ENCODE measurements around the gene TCEAL9.
"Not testable (repeated sequence)": the region's sequence is repeated elsewhere in the genome, so short reads cannot be mapped to it uniquely, and the experiment has no call there.

Gene TCEAL9, protein sequence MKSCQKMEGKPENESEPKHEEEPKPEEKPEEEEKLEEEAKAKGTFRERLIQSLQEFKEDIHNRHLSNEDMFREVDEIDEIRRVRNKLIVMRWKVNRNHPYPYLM

DNA sequence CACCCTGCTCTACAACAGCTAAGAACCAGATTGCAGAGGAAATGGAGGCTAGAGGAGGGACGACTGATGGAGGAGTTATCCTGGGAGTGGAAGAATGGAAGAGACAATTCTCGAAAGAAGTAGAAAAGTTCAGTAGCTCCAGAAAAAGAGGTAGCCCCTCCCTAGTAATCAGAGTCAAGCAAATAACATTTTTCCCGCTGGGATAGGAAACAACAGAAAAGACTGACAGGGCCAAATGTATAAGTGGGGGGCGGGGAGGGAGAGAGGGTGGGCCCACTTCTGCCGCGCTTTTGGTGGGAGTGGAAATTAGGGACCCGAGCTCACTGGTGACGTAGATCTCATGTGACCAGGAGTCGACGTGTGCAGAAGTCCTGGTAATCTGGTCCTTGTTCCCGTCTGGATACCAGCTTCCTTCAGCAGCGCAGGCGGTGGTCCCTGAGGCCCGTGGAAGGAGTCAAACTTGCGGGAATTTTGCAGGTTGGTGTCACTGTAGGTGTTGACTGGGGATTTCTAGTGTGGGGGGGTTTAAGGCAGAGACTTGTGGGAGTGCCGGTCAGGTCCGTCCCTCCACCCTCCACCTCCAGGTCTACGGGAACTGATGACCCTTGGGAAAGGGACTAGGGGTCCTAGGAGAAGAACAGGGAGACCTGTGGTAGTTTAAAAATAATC, at the start of gene TCEAL9:
TCEAL9 (plus strand) TSS at position 377 of the 669 bp plus-strand sequence. CDS start 1,179 bp downstream, outside the sequence.
- peak; percentile 68 for DNase-seq

- no peak for DNase-seq
Measured at GRCh38 chrX:103309860-103310554, 46.3 kb upstream of the TCEAL9 start.

GRCh38 chrX:103310555-103311398, 45.5 kb upstream of the TCEAL9 start, which contains the start of gene BEX2:
BEX2 (minus strand) TSS chrX:103310990; CDS start chrX:103309976, 1,014 bp downstream.
- DNase-seq: no peak

DNA sequence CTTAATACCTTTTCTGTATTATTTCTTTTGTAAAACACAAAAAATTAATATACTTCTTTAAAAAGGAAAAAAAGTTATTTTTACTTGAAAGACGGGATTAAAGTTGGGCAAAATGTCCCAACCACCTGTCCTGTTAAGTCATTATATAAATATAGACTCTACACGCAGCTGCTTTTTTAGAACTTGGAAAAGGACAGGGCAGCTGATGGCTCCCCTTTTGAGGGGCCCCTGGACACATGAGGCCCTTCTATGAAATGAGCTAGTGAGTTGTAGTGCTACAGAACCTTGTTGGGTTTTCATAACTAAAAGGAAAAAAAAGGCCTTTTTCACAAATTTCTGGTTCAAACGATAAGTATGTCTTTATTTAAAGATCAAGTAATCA, 44.9 kb upstream of the TCEAL9 start:
- DNase-seq: no peak

- DNase-seq: no peak
Measured at GRCh38 chrX:103329991-103330390, 26.3 kb upstream of the TCEAL9 start, which contains the start of gene TCEAL7. TCEAL7 (plus strand) TSS chrX:103330239; CDS start chrX:103331404, 1,165 bp downstream.

DNA sequence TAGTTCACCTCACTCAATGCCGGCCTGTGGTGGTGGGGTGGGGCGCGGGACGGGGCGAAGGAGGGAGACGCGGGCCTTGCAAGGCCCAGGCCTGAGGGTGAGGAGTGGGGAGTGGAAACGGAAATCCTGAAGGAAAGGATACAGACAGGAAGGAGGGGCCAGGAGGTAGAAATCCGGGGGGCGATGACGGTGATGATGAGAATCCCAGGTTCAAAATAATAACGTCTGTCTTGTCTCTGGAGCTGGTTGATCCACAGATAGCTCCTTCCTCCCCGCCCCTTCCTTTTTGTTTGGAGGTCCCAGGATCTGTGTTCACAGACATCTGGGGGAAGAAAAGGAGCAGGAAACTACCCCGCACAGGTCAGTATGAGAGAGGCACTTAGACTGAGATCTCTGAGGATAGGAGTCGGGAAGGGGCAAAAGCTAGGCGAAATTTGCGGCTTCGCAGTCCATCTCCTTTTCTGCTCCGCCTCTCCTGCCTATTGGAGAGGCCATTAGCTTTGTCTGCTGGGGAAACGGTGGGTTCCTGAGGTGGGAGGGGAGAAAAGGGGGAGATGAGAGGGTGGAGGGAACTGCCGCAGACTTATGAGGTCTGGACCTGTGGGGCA, 25.5 kb upstream of the TCEAL9 start:
- no peak for DNase-seq

DNA sequence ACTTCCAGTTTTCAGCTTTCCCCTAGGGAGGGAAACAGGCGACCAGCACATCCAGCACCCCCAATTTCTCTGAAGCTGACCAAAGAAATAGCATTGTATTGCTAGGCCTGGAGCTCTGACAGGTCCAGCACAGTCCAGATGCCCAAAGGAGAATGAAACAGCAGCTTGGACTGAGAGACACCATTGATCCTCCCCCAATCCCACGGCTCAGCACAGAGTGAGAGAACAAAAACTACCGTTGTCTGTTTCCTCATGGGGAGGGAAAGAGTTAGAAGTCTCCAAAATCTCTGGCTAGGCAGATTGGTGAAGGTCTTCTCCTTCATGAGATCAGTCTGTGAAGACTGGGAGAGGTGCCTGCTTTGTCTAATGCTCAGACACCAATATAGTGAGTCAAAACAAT, 17.6 kb upstream of the TCEAL9 start:
- DNase-seq: no peak

DNA sequence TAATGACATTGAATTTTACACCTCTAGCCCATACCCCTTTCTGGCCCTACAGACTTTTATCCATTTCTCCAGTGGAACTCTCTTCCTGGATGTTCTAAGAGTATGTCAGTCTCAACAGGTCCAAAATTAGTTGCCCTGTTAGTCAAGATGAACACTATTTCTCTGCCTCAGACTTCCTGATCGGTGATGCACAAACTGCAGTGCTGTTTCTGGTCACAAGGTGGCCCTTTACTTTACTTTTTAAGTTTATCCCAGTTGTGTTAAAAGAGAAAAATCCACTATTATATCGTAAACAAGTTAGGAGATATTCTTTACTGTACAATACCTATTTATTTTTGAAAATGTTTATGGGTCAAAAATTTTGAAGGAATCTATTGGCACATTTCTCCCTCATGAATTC, 13.2 kb upstream of the TCEAL9 start:
- DNase-seq: no peak

- no peak for DNase-seq
Measured at GRCh38 chrX:103344606-103345005, 11.7 kb upstream of the TCEAL9 start.

GRCh38 chrX:103347682-103348397, 8.5 kb upstream of the TCEAL9 start:
- no peak for DNase-seq

DNA sequence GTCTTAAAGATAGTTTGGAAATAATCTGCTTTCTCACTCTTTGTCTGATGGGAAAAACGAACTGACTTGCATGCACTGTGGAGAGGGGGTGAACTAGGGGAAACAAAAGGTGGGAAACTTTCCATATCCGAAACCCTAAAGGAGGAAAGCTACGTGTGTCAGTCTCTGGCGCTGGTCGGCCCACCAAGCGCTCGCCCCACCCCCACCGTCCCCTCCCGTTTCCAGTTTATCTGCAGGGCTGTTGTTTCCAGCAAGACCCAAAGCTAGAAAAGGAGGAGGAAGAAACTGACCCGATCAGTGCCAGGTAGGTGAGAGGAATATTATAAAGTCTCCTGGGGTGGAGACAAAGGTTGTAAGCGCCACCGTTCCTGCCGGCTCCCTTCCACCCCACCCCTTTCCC, 552 bp downstream of the TCEAL9 start:
- DNase-seq: no peak

DNA sequence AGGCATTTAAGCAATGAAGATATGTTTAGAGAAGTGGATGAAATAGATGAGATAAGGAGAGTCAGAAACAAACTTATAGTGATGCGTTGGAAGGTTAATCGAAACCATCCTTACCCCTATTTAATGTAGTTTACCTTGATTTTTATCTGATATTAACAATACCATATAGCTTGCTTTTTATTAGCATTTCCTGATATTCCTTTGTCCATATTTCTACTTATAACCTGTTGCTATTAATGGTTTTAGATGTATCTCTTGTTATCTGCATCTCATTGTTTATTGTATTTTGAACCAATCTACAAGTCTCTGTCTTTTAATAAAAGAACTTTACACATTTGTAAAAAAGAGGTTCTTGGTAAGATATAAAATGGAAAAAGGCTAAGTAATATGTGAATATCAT, 1.6 kb downstream of the TCEAL9 start:
- DNase-seq: no peak

- not testable (repeated sequence) for DNase-seq
Measured at GRCh38 chrX:103359605-103360004, 3.3 kb downstream of the TCEAL9 start.

DNA sequence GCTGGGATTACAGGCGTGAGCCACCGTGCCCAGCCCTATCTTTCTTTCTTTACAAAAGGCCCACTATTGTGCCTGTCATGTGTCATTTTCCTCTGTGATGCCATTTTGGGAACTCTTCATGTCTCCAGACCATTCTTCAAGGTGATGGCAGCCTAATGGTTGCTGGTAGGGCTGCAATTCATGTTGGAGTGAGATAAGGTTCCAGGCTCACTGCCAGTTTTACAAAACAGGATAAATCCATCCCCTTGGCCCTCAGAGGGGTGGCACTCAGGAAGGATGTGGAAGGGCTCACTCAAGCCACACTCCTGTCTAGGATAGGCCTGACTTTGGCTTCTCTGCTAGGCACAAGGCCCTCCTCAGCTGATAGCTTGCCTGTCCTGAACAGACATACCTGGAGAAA, 3.8 kb downstream of the TCEAL9 start:
- DNase-seq: no peak

DNA sequence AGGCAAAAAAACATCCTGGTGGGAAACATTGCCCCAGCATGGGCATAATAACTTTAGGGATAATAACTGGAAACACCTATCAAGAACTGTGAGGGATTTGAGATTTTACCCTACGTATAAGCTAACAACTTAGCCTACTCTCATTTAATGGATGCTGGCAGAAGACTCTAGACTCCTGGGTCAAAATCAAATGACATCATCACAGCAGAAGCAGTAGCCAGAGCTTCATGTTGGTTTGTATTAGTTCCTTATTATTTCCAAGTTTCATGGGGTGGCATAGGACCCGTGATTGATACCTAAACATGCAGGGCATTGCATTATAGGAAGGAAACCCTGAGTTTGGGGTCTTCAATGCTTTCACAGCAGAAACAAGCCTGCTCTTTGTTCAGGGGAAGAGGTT, 4.6 kb downstream of the TCEAL9 start:
- DNase-seq: no peak

DNA sequence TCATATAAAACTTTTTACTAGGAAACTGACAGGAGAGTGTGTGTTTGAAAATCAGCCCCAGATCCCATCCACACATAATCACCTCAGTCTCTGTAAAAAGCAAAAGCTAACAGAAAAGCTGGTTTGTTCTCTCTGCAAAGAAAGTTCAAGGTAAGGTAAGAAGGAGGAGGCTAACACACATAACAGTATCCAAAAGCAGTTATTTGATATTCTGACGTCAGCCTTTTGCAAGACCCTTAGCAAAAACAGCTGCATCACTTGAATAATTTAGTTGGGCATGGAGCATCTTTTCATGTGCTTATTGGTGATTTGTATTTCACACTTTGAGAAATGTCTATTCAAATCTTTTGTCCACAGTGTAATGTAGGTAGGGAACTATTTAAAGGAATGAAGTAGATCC, 5.5 kb downstream of the TCEAL9 start:
- DNase-seq: no peak

DNA sequence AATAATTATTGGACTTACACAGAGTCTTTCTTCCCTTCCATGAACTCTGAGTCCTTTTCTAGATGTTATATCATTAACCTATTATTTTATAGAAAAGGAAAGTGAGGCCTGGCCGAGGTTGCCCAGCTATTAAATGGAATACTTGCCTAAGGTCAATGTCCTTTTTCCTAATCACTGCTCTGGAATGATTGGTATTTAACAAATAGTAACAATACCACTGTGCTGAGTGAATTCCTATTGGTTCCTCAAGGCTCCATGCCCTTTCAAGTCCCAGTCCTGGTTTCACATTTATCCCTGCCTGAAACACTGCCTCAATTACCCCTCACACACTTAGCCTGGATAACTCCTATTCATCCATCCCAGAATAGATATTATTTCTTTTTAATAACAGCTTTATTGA, 6.2 kb downstream of the TCEAL9 start:
- DNase-seq: no peak

- DNase-seq: no peak
Measured at GRCh38 chrX:103363046-103363445, 6.7 kb downstream of the TCEAL9 start.

DNA sequence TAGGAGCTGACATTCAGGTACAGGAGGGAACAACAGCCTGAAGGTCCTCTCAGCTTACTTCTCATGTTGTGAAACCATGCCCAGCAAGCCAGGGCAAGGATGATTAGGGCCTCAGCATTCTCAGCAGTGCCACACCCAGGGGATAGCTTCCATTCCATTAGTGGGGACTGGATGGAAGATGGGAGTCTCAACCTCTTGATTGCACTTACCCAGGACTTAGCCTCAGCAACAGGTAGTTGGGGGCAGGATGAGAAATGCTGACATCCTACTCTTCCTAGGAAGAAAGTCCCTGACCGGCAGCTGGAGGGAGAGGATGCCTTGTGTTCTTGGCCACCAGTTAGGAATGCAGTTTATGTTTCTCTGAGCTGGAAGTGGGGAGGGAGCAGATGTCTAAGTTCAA, 11.2 kb downstream of the TCEAL9 start:
- no peak for DNase-seq

DNA sequence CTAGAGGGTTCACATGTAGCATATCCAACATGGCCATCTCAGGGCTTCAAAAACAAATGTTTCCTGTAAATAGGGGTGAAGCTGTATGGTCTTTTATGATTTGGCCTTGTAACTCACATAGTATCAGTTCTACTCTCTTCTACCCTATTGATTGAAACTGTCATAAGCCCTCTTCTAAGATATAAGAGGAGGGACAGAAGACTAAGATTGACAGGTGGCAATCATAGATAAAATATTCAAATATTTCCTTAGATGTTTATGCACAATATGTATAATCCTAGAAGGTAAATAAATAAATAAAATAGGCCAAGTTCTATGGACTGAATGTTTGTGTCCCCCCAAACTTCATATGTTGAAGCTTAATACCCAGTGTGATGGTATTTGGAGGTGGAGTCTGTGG, 13.2 kb downstream of the TCEAL9 start:
- DNase-seq: no peak

GRCh38 chrX:103372886-103373285, 16.6 kb downstream of the TCEAL9 start:
- no peak for DNase-seq

DNA sequence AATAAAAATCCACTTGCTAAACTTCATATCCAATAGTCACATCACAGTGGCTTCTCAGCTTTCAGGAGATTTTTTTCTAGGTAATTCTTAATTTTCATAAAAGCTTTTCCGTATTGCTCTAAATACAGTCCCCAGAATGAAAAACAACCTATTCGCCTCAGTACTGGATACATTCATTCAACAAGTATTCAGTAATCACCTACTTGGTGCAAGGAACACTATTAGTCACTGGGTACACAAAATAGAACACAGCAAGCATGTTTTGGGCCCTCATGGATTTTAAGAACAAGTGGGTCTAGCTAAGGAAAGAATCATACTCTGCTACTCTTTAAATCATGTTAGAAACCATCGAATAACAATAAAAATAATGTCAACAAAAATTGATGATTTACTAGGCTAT, 17.3 kb downstream of the TCEAL9 start:
- no peak for DNase-seq

Data from NCI-H446 treated with DMSO at 0.1 percent for 48 hours (cell line).